NCI-H2107 treated with DMSO at 0.1 percent for 48 hours (cell line): ENCODE data around the gene CRX.
"Not testable (repeated sequence)": the region's sequence is repeated elsewhere in the genome, so short reads cannot be mapped to it uniquely, and the experiment has no call there.

Source experiments
- DNase-seq: peaks from one replicate; lab custom pipeline; 2025; ENCODE audit not compliant: unreplicated experiment; lab: John Stamatoyannopoulos, UW

The CRX gene

DNA sequence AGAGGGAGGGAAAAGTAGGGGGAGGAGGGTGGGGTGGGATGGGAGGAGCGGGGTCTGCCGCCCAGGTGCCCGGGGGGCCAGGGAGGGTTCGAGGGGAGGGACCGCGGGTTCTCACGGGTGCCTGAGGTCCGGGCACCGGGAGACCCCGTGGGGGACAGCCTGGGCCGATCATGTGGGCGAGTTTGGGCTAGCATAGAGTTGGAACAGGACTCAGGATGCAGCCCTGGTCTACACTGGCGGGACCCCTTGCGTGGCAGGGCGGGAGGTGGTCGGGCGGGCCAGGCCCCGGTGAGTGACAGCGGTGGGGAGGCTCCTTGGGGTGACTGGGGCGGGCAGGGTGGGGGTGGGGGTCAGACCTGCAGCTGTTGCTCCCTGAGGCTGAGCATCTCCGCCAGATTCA is 18.6 kb upstream of the CRX start:
- DNase-seq = not testable (repeated sequence)

GRCh38 chr19:47803671-47804070 is 18.1 kb upstream of the CRX start:
- DNase-seq = not testable (repeated sequence)

- not testable (repeated sequence) for DNase-seq
Observed at GRCh38 chr19:47804451-47804850, 17.3 kb upstream of the CRX start, which contains the start of gene TPRX1. TSS of gene TPRX1 (minus strand) at chr19:47804551. CDS start at chr19:47804539, 12 bp downstream.

DNA sequence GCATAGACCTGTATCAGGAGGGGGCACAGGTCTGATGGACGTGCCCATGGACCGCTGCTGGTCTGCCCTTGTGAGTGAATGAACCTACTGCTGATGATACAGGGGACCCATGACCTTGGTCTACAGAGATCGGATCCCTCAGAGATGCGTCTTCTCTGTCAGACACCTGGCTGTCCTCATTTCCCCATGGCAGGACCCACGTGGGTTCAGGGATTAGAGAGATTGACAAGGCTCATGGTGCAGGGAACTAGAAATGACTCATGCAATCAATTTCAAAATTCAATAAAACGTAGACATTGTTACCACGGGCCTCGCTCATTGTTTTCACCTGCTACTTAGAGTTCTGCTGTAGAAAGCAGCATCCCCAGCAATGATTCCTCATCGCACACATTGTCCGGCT is 16.4 kb upstream of the CRX start:
- no peak for DNase-seq

- no peak for DNase-seq
Observed at GRCh38 chr19:47806435-47806834, 15.3 kb upstream of the CRX start.

DNA sequence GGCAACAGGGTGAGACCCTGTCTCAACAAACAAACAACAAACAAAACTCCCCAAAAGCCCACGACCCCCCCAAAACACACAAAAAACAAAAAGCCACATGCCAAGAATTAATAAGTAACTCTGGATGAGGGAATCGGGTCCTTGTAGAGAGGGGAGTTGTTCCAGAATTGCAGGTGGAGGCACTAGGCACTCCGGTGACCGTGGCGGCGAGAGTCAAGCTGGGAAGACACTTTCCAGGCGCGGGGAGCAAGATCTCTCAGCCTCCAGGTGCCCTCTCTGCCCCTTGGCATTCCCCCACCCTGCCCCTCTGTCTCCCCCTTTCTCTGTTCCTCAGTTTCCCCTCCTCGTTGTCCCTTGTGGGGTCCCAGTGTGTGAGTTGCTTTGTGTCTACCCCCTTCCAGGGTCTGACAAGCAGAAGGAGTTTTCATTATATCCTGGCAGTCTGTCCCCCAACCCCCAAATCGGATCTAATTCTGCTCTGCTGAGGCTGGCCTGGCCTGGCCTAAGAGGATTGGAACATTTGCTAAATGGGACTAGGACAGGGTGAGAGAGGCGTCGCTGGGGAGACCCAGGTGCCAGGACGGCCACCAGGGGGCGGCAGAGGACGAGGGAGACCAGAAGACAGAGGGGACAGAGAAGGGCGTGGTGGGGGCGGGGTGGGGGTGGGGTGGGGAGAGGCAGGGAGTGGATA is 8.3 kb upstream of the CRX start:
- no peak for DNase-seq

DNA sequence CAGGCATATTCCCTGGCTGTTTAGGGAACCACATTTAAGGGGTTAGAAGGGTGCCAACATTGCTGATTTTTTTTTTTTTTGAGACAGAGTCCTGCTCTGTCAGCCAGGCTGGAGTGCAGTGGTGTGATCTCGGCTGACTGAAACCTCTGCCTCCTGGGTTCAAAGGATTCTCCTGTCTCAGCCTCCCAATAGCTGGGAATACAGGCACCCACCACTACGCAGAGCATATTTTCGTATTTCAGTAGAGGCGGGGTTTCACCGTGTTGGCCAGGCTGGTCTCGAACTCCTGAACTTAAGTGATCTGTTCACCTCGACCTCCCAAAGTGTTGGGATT is 7.8 kb upstream of the CRX start:
- no peak for DNase-seq

DNA sequence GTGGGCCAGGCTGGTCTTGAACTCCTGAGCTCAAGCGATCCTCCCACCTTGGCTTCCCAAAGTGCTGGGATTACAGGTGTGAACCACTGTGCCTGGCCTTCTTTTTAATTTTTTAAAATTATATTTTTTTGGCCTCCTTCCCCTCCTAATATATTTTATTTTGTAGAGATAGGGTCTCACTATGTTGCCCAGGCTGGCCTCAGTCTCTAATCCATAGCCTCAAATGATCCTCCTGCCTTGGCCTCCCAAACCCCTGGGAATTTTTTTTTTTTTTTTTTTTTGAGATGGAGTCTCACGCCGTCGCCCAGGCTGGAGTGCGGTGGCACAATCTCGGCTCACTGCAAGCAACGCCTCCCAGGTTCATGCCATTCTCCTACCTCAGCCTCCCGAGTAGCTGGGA is 5.5 kb upstream of the CRX start:
- not testable (repeated sequence) for DNase-seq

DNA sequence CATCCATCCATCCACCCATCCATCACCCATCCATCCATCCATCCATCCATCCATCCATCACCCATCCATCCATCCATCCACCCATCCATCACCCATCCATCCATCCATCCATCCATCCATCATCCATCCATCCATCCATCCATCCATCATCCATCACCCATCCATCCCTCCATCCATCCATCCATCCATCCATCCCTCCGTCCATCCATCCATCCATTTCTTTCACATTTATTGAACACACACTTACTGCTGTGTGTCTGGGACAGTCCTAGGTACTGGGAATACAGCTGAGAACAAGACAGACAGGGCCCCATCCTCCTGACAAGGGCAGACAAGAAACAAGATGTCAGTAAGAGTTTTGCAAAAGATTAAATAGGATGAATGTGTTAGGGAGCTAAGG is 3.5 kb upstream of the CRX start:
- DNase-seq = not testable (repeated sequence)

GRCh38 chr19:47819858-47820257 is 1.9 kb upstream of the CRX start:
- no peak for DNase-seq

- no peak for DNase-seq
Observed at GRCh38 chr19:47820410-47820809, 1.3 kb upstream of the CRX start.

- DNase-seq = no peak
Observed at GRCh38 chr19:47824396-47824795, 2.7 kb downstream of the CRX start.

GRCh38 chr19:47826800-47827199 is 5.1 kb downstream of the CRX start:
- DNase-seq = no peak

- DNase-seq = no peak
Observed at GRCh38 chr19:47832723-47833122, 11.0 kb downstream of the CRX start.

GRCh38 chr19:47836038-47836437 is 14.3 kb downstream of the CRX start:
- DNase-seq = no peak

- no peak for DNase-seq
Observed at GRCh38 chr19:47839411-47839810, 17.7 kb downstream of the CRX start.

- no peak for DNase-seq
Observed at GRCh38 chr19:47839913-47840312, 18.2 kb downstream of the CRX start.

- no peak for DNase-seq
Observed at GRCh38 chr19:47842941-47843340, 21.2 kb downstream of the CRX start.

DNA sequence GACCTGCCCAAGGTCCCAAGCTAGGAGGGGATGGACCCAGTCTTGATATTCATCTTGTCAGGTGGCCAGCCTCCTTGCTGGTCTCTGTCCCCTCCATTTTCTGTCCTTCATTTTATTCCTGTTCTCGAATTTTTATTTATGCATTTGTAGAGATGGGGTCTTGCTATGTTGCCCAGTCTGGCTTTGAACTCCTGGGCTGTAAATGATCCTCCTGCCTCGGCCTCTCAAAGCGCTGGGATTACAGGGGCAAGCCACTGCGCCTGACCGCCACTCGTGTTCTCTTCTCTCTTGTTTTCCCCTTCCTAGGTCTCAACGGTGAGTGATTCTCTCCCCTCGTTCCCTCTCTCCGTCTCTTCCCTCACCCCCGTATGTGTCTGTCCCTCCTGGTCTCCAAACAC is 26.7 kb downstream of the CRX start:
- no peak for DNase-seq

- no peak for DNase-seq
Observed at GRCh38 chr19:47848823-47849473, 27.2 kb downstream of the CRX start.

DNA sequence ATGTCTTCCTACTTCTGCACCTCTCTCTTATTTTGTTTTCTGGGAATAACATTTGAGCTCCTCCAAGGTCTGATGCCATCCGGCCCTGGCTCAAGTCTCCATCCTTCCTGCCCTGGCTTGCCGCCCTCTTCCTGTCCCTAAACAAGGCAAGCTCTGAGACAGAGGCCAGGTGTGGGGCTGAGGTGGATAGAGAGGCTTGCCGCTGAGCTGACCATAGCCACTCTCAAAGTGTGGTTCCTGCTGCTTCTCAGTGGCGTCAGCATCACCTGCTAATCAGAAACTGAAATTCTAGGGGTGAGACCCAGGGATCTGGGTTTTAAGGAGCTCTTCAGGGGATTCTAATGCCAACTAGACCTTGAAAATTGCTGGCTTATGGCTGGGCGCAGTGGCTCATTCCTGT is 31.3 kb downstream of the CRX start:
- no peak for DNase-seq

DNA sequence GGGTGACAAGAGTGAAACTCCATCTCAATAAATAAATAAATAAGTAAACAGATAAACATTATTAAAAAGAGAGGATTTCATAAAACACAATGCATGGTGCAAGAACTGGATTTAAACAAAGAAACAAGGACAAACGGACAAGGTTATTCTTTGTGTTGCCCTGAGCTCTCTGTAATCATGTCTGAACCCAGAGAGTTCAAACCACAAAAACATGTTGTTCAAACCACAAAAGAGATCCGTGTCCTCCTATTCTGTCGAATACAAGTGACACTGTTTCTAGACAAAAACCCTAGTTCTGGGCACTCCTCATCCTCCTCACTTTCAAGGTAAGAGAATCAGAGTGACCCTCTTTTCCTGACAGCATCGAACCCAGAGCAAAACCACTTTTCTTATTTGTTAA is 32.7 kb downstream of the CRX start:
- DNase-seq = no peak

DNA sequence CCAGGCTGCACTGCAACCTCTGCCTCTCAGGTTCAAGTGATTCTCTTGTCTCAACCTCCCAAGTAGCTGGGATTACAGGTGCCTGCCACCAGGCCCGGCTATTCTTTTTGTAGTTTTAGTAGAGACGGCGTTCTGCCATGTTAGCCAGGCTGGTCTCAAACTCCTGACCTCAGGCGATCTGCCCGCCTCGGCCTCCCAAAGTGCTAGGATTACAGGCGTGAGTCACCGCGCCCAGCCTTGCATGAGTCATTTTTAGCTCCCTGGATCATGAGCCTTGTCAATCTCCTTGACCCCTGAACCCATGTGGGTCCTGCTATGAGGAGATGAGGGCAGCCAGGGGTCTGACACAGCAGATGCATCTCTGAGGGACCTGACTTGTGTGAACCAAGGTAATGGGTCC is 36.5 kb downstream of the CRX start:
- DNase-seq = not testable (repeated sequence)
